ENCODE data around the gene YTHDF1. TPM values are rescaled to one million over a fixed set of nuclear protein-coding genes. Genes with fewer than 3 reads are reported as not detected.

The YTHDF1 gene
- total and polyA plus RNA-seq, 7 experiments from 2014 or later = 27.5 to 52.1 (median 42.0) TPM

DNA sequence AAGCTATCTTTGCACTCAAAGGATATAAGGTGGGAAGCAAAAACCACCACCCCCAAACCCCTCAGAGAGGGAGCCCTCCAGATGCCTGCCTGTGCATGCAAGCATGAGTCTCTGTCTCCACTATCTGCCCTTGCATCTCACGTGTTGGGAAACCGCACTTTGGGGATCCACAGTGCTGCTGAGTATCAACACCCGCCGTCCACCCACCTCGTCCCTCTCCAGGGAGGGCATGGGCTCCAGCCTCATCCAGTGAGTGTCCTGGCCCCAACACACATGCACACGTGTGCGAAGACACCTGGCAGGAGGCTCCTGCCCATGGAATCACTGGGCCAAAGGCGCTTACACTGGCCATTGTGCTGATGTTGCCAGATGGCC, 3.5 kb upstream of the YTHDF1 start:
- H3K4me3 Mint-ChIP-seq = no peak overlapping the region
- DNase-seq = no peak
- peaks cover 0 to 3% (median 0%) of the 10 kb centered on the region in 5 donors for H3K36me3 Mint-ChIP-seq
- H3K4me3 ChIP-seq (ENCODE audit: low read length) = no peak overlapping the region
- no peaks in the 10 kb centered on the region for H3K27me3 ChIP-seq (ENCODE audit: control insufficient read depth in 2 of 2, insufficient read depth in 2 of 2, low read length in 2 of 2)
- H3K9me3 Mint-ChIP-seq = no peaks in the 10 kb centered on the region
- H3K4me1 Mint-ChIP-seq = peaks cover 8 to 17% (median 17%) of the 10 kb centered on the region in 7 donors
- ATAC-seq = no peak
- H3K9me3 ChIP-seq (ENCODE audit: control insufficient read depth in 2 of 3, low read length in 3 of 3) = no peaks in the 10 kb centered on the region
- ChIA-PET POLR2A (no interaction called here), CTCF (interaction anchor here (0.5 kb wide), 1 partner anchor 146 kb away, joined by 3 read pairs; no protein-coding TSS in a partner anchor)
- H3K36me3 ChIP-seq (ENCODE audit: control insufficient read depth in 2 of 3, insufficient read depth in 3 of 3, low read length in 3 of 3) = peaks cover 0 to under 1% (median 0%) of the 10 kb centered on the region in 3 experiments
- H3K27ac Mint-ChIP-seq = no peak overlapping the region
- no peak overlapping the region for H3K27ac ChIP-seq (ENCODE audit: low read depth, low read length)
- peaks cover 8 to 15% of the 10 kb centered on the region in 2 donors for H3K4me1 ChIP-seq (ENCODE audit: control insufficient read depth in 2 of 2, insufficient read depth in 2 of 2, low read length in 2 of 2)
- peaks cover 0 to 6% (median 0%) of the 10 kb centered on the region in 5 donors for H3K27me3 Mint-ChIP-seq
- intact Hi-C loops (cut with micrococcal nuclease) = loop anchor here (5.0 to 10.0 kb wide), 4 partner anchors 282 to 835 kb away; partner anchors contain the start of genes GID8 (in 1 of the 2), RPS21 (in 1 of the 2), TCFL5 (in 1 of the 2) and UCKL1 (in 1 of the 2)

DNA sequence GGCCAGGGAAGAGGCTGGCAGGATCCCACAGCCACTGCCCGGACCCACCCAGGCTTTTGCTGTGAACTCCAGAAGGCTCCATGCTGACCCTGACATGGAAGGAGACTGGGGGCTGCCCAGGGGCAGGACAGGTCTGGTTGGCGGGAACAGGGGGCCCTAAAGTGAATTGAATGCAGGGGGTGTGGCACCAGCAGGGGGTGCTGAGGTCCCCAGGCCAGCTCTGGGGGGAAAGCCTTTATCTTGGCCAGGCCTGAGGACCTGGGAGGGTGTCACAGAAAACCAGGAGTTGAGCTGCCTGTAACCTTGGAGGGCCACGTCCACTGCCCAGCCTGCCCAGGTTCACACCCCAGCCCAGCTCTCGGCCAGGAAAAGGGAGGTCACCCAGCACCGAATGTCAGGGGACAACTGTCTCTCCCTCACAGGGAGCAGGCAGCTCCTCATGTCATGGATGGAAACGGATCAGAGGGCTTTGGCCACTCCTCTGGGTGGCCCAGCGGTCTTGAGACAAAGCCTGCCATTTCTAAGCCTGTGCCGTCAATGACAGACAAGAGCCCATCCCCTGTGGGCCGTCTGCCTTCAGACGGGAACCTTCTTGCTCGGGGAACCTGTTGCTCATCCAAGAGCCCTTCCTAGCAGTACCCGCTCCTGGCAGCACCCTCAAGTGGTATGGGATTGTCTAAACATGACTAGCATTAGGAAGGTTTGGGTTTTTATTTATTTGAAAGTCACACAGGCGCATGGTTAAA, 2.9 kb upstream of the YTHDF1 start:
- Histone ChIP-seq H3K4me1 (ENCODE audit: control insufficient read depth in 2 of 2, insufficient read depth in 2 of 2, low read length in 2 of 2) (peaks cover 10 to 21% of the 10 kb centered on the region in 2 donors), H3K9me3 (ENCODE audit: control insufficient read depth in 2 of 3, low read length in 3 of 3) (no peaks in the 10 kb centered on the region), H3K27me3 (ENCODE audit: control insufficient read depth in 2 of 2, insufficient read depth in 2 of 2, low read length in 2 of 2) (no peaks in the 10 kb centered on the region), H3K4me3 (ENCODE audit: low read length) (no peak overlapping the region), H3K36me3 (ENCODE audit: control insufficient read depth in 2 of 3, insufficient read depth in 3 of 3, low read length in 3 of 3) (peaks cover 0 to 6% (median 0%) of the 10 kb centered on the region in 3 experiments), H3K27ac (ENCODE audit: low read depth, low read length) (no peak overlapping the region)
- H3K36me3 Mint-ChIP-seq = peaks cover under 1 to 7% (median 5%) of the 10 kb centered on the region in 5 donors
- peaks cover 13 to 23% (median 22%) of the 10 kb centered on the region in 7 donors for H3K4me1 Mint-ChIP-seq
- ATAC-seq = no peak
- no peak for DNase-seq
- no peaks in the 10 kb centered on the region for H3K9me3 Mint-ChIP-seq
- H3K4me3 Mint-ChIP-seq = no peak overlapping the region
- ChIA-PET CTCF (interaction anchor here (0.5 kb wide), 1 partner anchor 145 kb away, joined by 3 read pairs; no protein-coding TSS in a partner anchor), POLR2A (no interaction called here)
- intact Hi-C loops (cut with micrococcal nuclease) = loop anchor here (5.0 to 10.0 kb wide), 4 partner anchors 282 to 834 kb away; partner anchors contain the start of genes GID8 (in 1 of the 2), RPS21 (in 1 of the 2), TCFL5 (in 1 of the 2) and UCKL1 (in 1 of the 2)
- H3K27me3 Mint-ChIP-seq = peaks cover 0 to 6% (median 0%) of the 10 kb centered on the region in 5 donors
- no peak overlapping the region for H3K27ac Mint-ChIP-seq

DNA sequence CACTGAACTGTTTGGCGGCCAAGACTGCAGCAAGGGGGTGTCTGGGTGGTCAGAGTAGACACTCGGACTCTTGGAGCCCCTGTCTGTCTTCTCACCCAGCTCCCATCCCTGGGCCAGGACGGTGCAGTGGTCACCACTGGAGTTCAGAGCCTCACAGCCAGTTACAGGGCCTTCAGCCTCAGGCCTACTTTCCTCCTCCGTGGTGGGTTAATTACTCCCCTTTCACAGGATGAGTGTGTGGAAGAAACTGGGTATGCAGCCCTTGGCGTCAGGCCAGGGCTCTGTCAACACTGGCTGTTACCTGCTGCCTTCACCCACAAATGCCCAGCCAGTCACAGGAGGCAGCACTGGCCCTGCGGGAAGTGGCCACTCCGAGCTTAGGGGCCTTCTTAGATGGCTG, 1.8 kb upstream of the YTHDF1 start:
- CTCF ChIA-PET = no interaction called here
- no peak for DNase-seq
- intact Hi-C loops (cut with micrococcal nuclease) = loop anchor here (2.0 to 10.0 kb wide), 7 partner anchors 280 to 845 kb away; partner anchors contain the start of genes UCKL1 (in 2 of the 2), GID8 (in 1 of the 2), MRGBP (in 1 of the 2) and RPS21 (in 1 of the 2)
- Mint-ChIP-seq H3K4me1 (peaks cover 22 to 35% (median 32%) of the 10 kb centered on the region in 7 donors), H3K4me3 (peak overlapping the region in 3 of 10 donors; percentile 23 to 93 (median 88)), H3K9me3 (no peaks in the 10 kb centered on the region), H3K27ac (no peak overlapping the region), H3K27me3 (peaks cover 0 to 6% (median 0%) of the 10 kb centered on the region in 5 donors), H3K36me3 (peaks cover 7 to 18% (median 11%) of the 10 kb centered on the region in 5 donors)
- Histone ChIP-seq H3K27ac (ENCODE audit: low read depth, low read length) (no peak overlapping the region), H3K4me3 (ENCODE audit: low read length) (no peak overlapping the region), H3K4me1 (ENCODE audit: control insufficient read depth in 2 of 2, insufficient read depth in 2 of 2, low read length in 2 of 2) (peaks cover 10 to 28% of the 10 kb centered on the region in 2 donors), H3K27me3 (ENCODE audit: control insufficient read depth in 2 of 2, insufficient read depth in 2 of 2, low read length in 2 of 2) (no peaks in the 10 kb centered on the region), H3K9me3 (ENCODE audit: control insufficient read depth in 2 of 3, low read length in 3 of 3) (no peaks in the 10 kb centered on the region), H3K36me3 (ENCODE audit: control insufficient read depth in 2 of 3, insufficient read depth in 3 of 3, low read length in 3 of 3) (peaks cover 0 to 15% (median 0%) of the 10 kb centered on the region in 3 experiments)
- POLR2A ChIA-PET = no interaction called here
- ATAC-seq = no peak

- H3K9me3 Mint-ChIP-seq = no peaks in the 10 kb centered on the region
- Histone ChIP-seq H3K9me3 (ENCODE audit: control insufficient read depth in 2 of 3, low read length in 3 of 3) (no peaks in the 10 kb centered on the region), H3K36me3 (ENCODE audit: control insufficient read depth in 2 of 3, insufficient read depth in 3 of 3, low read length in 3 of 3) (peaks cover 0 to 23% (median under 1%) of the 10 kb centered on the region in 3 experiments), H3K4me3 (ENCODE audit: low read length) (peak overlapping the region; percentile 78), H3K27ac (ENCODE audit: low read depth, low read length) (peak overlapping the region; percentile 91), H3K4me1 (ENCODE audit: control insufficient read depth in 2 of 2, insufficient read depth in 2 of 2, low read length in 2 of 2) (peaks cover 10 to 34% of the 10 kb centered on the region in 2 donors), H3K27me3 (ENCODE audit: control insufficient read depth in 2 of 2, insufficient read depth in 2 of 2, low read length in 2 of 2) (no peaks in the 10 kb centered on the region)
- peaks cover 0 to 6% (median 0%) of the 10 kb centered on the region in 5 donors for H3K27me3 Mint-ChIP-seq
- ATAC-seq = no peak
- peaks cover 7 to 24% (median 12%) of the 10 kb centered on the region in 5 donors for H3K36me3 Mint-ChIP-seq
- DNase-seq = no peak
- POLR2A ChIA-PET = no interaction called here
- peak overlapping the region; percentile 81 to 96 (median 88) for H3K27ac Mint-ChIP-seq
- peak overlapping the region; percentile 84 to 93 (median 89) for H3K4me3 Mint-ChIP-seq
- intact Hi-C loops (cut with micrococcal nuclease) = loop anchor here (1.0 to 10.0 kb wide), 9 partner anchors 55 to 846 kb away; partner anchors contain the start of genes ARFGAP1 (in 2 of the 2), UCKL1 (in 2 of the 2), GID8 (in 1 of the 2) and MRGBP (in 1 of the 2)
- CTCF ChIA-PET = no interaction called here
- peaks cover 28 to 42% (median 40%) of the 10 kb centered on the region in 7 donors for H3K4me1 Mint-ChIP-seq
These were observed 1.0 kb upstream of the YTHDF1 start for GRCh38 chr20:63216849-63217471.

GRCh38 chr20:63215101-63216040, 560 bp downstream of the YTHDF1 start:
- H3K36me3 Mint-ChIP-seq = peaks cover 7 to 31% (median 15%) of the 10 kb centered on the region in 5 donors
- peak overlapping the region; percentile 88 to 97 (median 92) for H3K4me3 Mint-ChIP-seq

More at GRCh38 chr20:63215101-63216040, 560 bp downstream of the YTHDF1 start:
- Histone ChIP-seq H3K9me3 (ENCODE audit: control insufficient read depth in 2 of 3, low read length in 3 of 3) (no peaks in the 10 kb centered on the region), H3K27me3 (ENCODE audit: control insufficient read depth in 2 of 2, insufficient read depth in 2 of 2, low read length in 2 of 2) (no peaks in the 10 kb centered on the region), H3K4me3 (ENCODE audit: low read length) (peak overlapping the region; percentile 62), H3K4me1 (ENCODE audit: control insufficient read depth in 2 of 2, insufficient read depth in 2 of 2, low read length in 2 of 2) (peaks cover 10 to 42% of the 10 kb centered on the region in 2 donors), H3K36me3 (ENCODE audit: control insufficient read depth in 2 of 3, insufficient read depth in 3 of 3, low read length in 3 of 3) (peaks cover 0 to 37% (median 10%) of the 10 kb centered on the region in 3 experiments), H3K27ac (ENCODE audit: low read depth, low read length) (peak overlapping the region; percentile 95)
- Mint-ChIP-seq H3K27ac (peak overlapping the region; percentile 79 to 94 (median 89)), H3K4me1 (peaks cover 43 to 58% (median 54%) of the 10 kb centered on the region in 7 donors), H3K9me3 (no peaks in the 10 kb centered on the region), H3K27me3 (peaks cover 0 to 6% (median 0%) of the 10 kb centered on the region in 5 donors)
- DNase-seq = peak in 2 of 9 donors; percentile 13 to 45
- ChIA-PET POLR2A (interaction anchor here (0.6 to 1.2 kb wide), 4 partner anchors 50 to 1040 kb away, joined by 3 read pairs; partner anchors contain the start of gene PCMTD2), CTCF (interaction anchor here (3.2 kb wide), 1 partner anchor 8 kb away, joined by 20 read pairs; no protein-coding TSS in a partner anchor)
- no peak for ATAC-seq
- intact Hi-C loops (cut with micrococcal nuclease) = loop anchor here (1.0 to 10.0 kb wide), 9 partner anchors 57 to 847 kb away; partner anchors contain the start of genes ARFGAP1 (in 2 of the 2), UCKL1 (in 2 of the 2), GID8 (in 1 of the 2) and MRGBP (in 1 of the 2)
